ENCODE results near the gene LRRC74B. TPM values are rescaled to one million over a fixed set of nuclear protein-coding genes. Genes with fewer than 3 reads are reported as not detected.
"Not testable (repeated sequence)": the region's sequence is repeated elsewhere in the genome, so short reads cannot be mapped to it uniquely, and the experiment has no call there.

Gene LRRC74B
- total RNA-seq, 1 donor from 2014 or later = not detected

- H3K4me1 Mint-ChIP-seq (ENCODE audit: low read depth, unreplicated experiment); FAIRE-seq; H3K27me3 ChIP-seq (ENCODE audit: insufficient read depth, low read length); H3K4me3 ChIP-seq (ENCODE audit: insufficient read depth, low read depth, low read length); H3K9me3 Mint-ChIP-seq (ENCODE audit: unreplicated experiment); H3K9me3 ChIP-seq (ENCODE audit: insufficient read depth, low read depth, low read length); H3K79me2 ChIP-seq (ENCODE audit: insufficient read depth, low read length); H3K27ac Mint-ChIP-seq (ENCODE audit: unreplicated experiment); H3K4me2 ChIP-seq (ENCODE audit: low read length); H3K9ac ChIP-seq (ENCODE audit: low read length); H2AFZ ChIP-seq (ENCODE audit: low read depth, low read length); DNase-seq (ENCODE audit: low read depth); H4K20me1 ChIP-seq (ENCODE audit: insufficient read depth, low read length); H3K4me1 ChIP-seq (ENCODE audit: insufficient read depth, low read length); H3K36me3 ChIP-seq (ENCODE audit: insufficient read depth, low read length); H3K4me3 Mint-ChIP-seq (ENCODE audit: unreplicated experiment); H3K36me3 Mint-ChIP-seq (ENCODE audit: low read depth, unreplicated experiment); H3K27ac ChIP-seq (ENCODE audit: low read depth, low read length): not testable (repeated sequence)
- peaks cover 18% of the 10 kb centered on the region for H3K27me3 Mint-ChIP-seq (ENCODE audit: low read depth, unreplicated experiment)
Measured at GRCh38 chr22:21061660-21062321, 16.0 kb downstream of the LRRC74B start.

GRCh38 chr22:21064425-21064824 lies 18.7 kb downstream of the LRRC74B start:
- H3K9me3 Mint-ChIP-seq (ENCODE audit: unreplicated experiment); H3K27me3 ChIP-seq (ENCODE audit: insufficient read depth, low read length); H3K4me1 ChIP-seq (ENCODE audit: insufficient read depth, low read length); H3K4me1 Mint-ChIP-seq (ENCODE audit: low read depth, unreplicated experiment); DNase-seq (ENCODE audit: low read depth); H3K36me3 ChIP-seq (ENCODE audit: insufficient read depth, low read length); H3K4me3 ChIP-seq (ENCODE audit: insufficient read depth, low read depth, low read length); H3K9me3 ChIP-seq (ENCODE audit: insufficient read depth, low read depth, low read length); H4K20me1 ChIP-seq (ENCODE audit: insufficient read depth, low read length); H2AFZ ChIP-seq (ENCODE audit: low read depth, low read length); H3K27ac Mint-ChIP-seq (ENCODE audit: unreplicated experiment); H3K27ac ChIP-seq (ENCODE audit: low read depth, low read length); H3K79me2 ChIP-seq (ENCODE audit: insufficient read depth, low read length); H3K4me3 Mint-ChIP-seq (ENCODE audit: unreplicated experiment); H3K4me2 ChIP-seq (ENCODE audit: low read length); H3K36me3 Mint-ChIP-seq (ENCODE audit: low read depth, unreplicated experiment); FAIRE-seq; H3K9ac ChIP-seq (ENCODE audit: low read length): not testable (repeated sequence)
- H3K27me3 Mint-ChIP-seq (ENCODE audit: low read depth, unreplicated experiment) = peaks cover 17% of the 10 kb centered on the region

- Histone ChIP-seq H3K79me2 (ENCODE audit: insufficient read depth, low read length) (no peaks in the 10 kb centered on the region), H4K20me1 (ENCODE audit: insufficient read depth, low read length) (no peaks in the 10 kb centered on the region), H3K27me3 (ENCODE audit: insufficient read depth, low read length) (no peaks in the 10 kb centered on the region), H3K4me3 (ENCODE audit: insufficient read depth, low read depth, low read length) (no peak overlapping the region), H3K4me1 (ENCODE audit: insufficient read depth, low read length) (no peaks in the 10 kb centered on the region), H2AFZ (ENCODE audit: low read depth, low read length) (no peak overlapping the region), H3K36me3 (ENCODE audit: insufficient read depth, low read length) (no peaks in the 10 kb centered on the region), H3K27ac (ENCODE audit: low read depth, low read length) (no peak overlapping the region), H3K9me3 (ENCODE audit: insufficient read depth, low read depth, low read length) (no peaks in the 10 kb centered on the region), H3K4me2 (ENCODE audit: low read length) (no peak overlapping the region), H3K9ac (ENCODE audit: low read length) (no peak overlapping the region)
- TF ChIP-seq CTCF (IDR thresholded peaks at IDR 0.05; ENCODE audit: insufficient read depth, low read depth, low read length) (no peak), EZH2 (IDR thresholded peaks at IDR 0.05; ENCODE audit: insufficient read depth, low read length) (no peak)
- Mint-ChIP-seq H3K4me3 (ENCODE audit: unreplicated experiment) (no peak overlapping the region), H3K27ac (ENCODE audit: unreplicated experiment) (no peak overlapping the region), H3K9me3 (ENCODE audit: unreplicated experiment) (peaks cover 3% of the 10 kb centered on the region), H3K27me3 (ENCODE audit: low read depth, unreplicated experiment) (peaks cover 19% of the 10 kb centered on the region), H3K4me1 (ENCODE audit: low read depth, unreplicated experiment) (peaks cover 3% of the 10 kb centered on the region), H3K36me3 (ENCODE audit: low read depth, unreplicated experiment) (no peaks in the 10 kb centered on the region)
- no peak for DNase-seq (ENCODE audit: low read depth)
- no peak for FAIRE-seq
Measured at GRCh38 chr22:21064917-21065864, 19.4 kb downstream of the LRRC74B start.
